ENCODE data around the gene NTN3.
A peak's percentile ranks its signal among the peaks of the same experiment; 100 is the strongest.
"Not testable (repeated sequence)": the region's sequence is repeated elsewhere in the genome, so short reads cannot be mapped to it uniquely, and the experiment has no call there.

The NTN3 gene

DNA sequence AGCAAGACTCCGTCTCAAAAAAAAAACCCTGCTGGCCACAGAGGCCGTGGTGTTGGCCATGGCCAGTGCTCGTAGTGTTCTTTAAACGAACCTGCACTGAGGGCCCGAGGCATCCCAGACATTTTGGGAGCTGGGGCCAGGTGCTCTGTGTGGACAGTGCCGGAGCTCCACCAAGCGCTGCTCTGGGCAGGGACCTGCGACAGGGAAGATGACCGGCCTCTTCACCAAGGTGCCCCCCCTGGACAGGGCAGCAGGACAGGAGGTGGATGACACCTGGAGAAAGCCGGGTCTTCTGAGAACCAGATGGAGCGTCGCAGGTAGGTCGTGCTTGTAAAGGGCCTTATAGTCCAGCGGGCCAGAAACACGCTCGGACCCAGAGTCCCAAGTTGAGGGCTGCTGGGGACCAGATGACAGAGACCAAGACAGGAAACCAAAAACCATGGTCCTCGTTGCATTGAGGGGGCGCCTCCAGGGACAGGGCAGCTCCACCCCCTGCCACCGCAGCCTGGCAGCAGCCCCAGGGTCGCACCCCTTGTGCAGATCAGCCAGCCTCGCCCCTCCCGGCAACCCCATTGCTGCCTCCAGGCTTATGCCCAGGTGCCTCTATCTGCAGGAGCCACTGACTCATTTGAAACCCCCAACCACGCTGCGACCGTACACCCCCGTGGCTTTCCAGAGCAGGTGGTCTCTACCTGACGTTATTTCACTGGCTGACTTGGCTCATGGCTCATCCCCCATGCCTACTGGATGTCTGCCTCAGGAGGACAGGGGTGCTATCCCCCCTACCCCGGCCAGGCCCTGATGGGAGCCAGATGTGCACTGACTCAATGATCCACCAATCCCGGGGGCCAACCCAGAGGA, 4.2 kb upstream of the NTN3 start:
- DNase-seq, result no peak

DNA sequence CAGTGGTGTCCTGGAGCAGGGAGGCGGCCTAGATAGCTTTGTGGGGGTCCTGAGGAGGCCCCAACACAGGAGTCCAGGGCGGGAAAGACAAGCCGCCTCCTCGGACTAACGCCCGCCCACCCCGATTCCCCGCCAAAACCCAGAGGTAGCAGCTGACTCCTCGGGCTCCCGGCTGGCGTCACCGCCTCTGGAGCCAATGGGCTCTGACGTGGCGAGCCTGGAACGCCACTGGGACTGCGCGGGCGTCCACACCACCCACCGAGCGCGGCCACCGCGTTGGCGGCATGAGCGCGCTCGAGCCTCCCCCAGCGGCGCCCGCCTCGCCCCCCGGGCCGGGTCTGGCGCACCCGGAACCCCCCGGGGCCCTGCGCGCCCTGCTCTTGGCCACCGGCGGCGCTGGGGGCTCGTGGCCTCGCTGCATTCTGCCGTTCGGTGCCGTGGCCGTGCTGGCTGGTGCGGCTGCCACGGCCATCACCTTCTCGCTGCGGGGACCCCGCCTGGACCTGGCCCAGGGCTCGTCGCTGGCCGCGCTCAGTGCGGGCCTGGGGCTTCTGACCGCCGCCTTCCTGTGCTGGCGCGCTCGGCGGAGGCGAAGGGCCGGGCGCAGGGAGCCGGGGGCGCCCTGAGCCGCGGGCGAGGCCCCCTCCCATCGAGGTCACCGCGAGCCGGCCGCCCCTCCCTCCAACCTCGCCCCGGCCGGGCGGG, 3.4 kb upstream of the NTN3 start:
- no peak for DNase-seq

DNA sequence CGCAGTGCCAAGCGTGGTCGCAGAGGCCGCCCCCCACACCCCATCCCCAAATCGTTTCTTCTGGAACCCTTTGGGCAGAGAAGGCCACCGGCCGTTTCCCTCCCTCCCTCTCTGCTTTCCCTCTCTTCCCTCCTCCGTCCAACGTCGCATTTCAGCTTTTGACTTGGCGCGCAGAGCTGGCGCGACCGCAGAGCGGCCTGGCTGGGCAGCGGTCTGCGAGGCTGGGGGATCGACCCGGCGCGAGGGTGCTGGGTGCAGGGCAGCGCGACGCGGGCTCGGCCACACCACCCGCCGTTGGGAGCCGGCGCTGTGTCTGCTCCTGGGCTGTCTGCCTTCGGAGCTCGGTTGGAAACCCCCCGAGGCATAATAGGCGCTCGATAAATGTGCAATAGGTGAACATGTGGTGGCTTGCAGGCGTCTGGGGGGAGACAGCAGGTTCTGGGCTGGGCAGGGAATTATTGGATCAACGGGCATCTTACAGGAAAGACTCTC, 2.8 kb upstream of the NTN3 start:
- DNase-seq, result no peak

DNA sequence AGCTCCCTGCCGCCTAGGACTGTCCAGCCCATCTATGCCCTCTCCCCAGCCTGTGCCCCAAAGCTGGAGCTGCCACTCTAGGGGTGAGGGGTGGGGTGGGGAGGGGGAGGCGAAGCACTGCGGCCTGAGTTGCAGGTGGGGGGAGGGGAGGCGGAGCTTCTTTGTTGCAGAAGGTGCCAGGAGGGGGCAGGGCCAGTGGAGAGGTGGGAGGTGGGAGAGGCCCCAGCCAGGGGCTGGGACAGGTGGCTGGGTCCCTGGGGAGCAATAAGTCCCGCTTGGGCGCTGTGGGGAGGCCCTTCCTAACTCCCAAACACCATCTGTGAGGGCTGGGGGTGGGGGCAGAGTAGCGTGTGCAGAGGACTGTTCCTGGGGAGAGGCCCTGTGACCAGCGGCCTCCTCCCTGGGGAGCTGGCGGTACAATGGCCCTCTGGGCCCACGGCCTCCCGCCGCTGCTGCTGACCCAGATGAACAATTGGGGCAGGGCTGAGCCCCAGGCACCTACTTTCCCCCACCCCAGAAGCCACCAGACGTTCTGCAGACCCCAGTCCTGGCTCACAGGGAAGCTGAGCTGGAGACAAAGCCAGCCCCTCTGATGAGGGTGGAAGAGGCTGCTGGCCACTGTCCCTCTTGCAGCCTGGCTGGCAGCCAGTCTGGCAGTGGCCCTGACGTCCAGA, 2.2 kb upstream of the NTN3 start:
- no peak for DNase-seq

DNA sequence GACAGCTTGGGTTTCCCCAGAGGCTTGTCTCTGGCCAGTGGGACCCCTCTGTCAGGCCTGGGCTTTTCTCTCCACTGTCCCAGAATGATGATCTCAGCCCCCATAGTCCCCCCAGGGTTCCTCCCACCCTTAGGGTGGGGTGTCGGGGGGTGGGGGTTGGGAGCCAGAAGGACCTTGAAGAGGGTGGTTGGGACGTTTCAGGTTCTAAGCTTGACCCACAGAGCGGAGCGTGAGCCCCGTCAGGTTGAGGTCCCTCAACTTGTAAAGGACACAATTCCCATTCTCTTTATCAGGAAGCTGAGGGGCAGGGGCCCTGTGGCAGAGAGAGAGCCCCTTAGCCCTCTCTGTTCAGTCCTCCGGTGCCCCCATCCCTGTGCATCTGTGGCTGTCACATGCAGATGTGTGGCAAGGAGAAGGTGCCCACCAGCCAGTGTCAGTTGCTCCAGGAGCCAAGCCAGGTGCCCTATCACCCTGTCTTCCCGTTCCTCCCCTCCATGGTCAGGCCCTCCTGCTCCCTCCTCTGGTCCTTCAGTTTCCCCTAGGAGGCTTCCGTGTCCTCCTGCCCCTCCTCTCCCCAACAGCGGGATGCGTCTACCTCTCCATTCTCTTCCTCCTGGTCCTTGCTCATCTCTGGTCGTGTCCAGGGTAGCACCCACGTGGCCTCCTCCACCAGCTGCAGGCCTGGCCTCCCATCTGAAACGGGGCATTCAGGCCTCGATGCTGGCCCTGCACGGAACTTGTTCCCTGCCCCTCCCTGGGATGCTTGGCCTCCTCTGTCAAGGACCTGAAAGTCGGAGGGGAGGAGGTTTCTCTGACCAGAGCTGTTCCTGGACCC, 1.5 kb upstream of the NTN3 start:
- no peak for DNase-seq

DNA sequence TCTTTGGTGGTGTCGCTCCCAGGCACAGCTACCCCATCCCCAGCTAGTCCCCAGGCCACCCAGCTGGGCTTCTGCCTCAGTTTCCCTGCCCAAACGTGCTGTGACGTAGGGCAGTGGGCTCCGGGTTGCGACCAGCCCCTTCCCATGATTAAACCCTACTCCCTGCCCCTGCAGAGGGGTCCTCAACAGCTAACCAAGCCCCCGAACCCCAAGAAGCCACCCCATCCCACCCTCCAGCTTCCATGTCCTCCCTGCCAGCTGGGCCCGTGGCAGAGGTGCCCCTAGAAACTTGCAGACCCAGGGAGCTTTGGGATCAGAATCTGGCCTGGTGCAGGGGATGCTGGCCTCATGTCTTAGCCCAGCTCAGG, 879 bp upstream of the NTN3 start:
- no peak for DNase-seq

DNA sequence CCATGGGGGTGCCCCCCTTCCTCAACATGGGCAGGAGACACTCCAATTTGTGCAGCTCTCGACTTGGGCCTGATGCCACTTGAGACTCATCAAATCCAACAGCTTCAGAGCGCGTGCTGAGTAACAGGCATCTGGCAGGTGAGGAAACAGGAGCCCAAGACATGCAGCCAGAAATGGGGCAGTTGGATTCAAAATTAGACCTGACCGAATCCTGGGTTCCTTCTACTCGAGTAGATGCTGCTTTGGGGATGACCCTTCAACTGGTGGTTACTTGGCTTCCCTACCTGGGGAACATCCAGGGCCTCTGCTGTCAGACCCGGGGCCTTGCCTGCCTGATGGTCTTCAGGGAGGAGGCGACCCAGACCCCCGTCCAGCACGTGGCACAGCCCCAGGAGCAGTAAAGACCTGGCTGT, 488 bp upstream of the NTN3 start:
- DNase-seq, result no peak

DNA sequence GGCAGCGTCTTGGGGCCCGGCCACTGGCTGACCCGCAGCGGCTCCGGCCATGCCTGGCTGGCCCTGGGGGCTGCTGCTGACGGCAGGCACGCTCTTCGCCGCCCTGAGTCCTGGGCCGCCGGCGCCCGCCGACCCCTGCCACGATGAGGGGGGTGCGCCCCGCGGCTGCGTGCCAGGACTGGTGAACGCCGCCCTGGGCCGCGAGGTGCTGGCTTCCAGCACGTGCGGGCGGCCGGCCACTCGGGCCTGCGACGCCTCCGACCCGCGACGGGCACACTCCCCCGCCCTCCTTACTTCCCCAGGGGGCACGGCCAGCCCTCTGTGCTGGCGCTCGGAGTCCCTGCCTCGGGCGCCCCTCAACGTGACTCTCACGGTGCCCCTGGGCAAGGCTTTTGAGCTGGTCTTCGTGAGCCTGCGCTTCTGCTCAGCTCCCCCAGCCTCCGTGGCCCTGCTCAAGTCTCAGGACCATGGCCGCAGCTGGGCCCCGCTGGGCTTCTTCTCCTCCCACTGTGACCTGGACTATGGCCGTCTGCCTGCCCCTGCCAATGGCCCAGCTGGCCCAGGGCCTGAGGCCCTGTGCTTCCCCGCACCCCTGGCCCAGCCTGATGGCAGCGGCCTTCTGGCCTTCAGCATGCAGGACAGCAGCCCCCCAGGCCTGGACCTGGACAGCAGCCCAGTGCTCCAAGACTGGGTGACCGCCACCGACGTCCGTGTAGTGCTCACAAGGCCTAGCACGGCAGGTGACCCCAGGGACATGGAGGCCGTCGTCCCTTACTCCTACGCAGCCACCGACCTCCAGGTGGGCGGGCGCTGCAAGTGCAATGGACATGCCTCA, 773 bp downstream of the NTN3 start:
- no peak for DNase-seq

DNA sequence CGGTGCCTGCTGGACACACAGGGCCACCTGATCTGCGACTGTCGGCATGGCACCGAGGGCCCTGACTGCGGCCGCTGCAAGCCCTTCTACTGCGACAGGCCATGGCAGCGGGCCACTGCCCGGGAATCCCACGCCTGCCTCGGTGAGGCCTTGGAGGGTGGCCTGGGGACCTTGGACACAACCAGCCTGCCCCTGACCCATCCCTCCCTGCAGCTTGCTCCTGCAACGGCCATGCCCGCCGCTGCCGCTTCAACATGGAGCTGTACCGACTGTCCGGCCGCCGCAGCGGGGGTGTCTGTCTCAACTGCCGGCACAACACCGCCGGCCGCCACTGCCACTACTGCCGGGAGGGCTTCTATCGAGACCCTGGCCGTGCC, 1.4 kb downstream of the NTN3 start:
- DNase-seq, result no peak

DNA sequence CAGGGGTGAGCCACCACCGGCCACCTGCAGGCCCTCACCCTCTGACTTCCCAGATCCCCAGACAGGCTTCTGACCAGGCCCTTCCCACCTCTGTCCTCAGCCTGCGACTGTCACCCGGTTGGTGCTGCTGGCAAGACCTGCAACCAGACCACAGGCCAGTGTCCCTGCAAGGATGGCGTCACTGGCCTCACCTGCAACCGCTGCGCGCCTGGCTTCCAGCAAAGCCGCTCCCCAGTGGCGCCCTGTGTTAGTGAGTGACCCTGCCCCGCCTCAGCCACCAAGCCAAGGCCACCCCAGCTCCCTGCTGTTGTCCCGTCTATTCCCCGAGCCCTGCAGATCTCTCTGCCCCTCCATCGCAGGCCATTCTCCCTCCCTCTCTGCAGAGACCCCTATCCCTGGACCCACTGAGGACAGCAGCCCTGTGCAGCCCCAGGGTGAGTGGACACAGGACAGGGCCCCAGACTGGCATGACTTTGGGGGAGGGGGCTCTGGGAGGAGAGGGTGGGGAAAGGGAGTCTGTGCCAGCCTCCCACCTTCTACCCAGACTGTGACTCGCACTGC, 1.9 kb downstream of the NTN3 start:
- no peak for DNase-seq

DNA sequence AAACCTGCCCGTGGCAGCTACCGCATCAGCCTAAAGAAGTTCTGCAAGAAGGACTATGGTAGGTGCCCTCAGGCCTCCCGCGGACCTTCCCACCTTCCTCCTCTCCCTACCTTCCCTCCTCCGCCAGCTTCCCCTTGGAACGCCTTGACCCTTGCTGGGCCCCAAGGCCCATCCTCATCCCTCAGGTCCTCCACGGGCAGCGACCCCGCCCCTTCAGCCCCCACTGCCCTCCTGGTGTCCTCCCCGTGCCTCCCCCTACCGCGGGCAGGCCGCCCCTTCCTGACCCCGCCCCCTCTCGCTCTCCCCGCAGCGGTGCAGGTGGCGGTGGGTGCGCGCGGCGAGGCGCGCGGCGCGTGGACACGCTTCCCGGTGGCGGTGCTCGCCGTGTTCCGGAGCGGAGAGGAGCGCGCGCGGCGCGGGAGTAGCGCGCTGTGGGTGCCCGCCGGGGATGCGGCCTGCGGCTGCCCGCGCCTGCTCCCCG, 2.4 kb downstream of the NTN3 start:
- DNase-seq, result no peak

DNA sequence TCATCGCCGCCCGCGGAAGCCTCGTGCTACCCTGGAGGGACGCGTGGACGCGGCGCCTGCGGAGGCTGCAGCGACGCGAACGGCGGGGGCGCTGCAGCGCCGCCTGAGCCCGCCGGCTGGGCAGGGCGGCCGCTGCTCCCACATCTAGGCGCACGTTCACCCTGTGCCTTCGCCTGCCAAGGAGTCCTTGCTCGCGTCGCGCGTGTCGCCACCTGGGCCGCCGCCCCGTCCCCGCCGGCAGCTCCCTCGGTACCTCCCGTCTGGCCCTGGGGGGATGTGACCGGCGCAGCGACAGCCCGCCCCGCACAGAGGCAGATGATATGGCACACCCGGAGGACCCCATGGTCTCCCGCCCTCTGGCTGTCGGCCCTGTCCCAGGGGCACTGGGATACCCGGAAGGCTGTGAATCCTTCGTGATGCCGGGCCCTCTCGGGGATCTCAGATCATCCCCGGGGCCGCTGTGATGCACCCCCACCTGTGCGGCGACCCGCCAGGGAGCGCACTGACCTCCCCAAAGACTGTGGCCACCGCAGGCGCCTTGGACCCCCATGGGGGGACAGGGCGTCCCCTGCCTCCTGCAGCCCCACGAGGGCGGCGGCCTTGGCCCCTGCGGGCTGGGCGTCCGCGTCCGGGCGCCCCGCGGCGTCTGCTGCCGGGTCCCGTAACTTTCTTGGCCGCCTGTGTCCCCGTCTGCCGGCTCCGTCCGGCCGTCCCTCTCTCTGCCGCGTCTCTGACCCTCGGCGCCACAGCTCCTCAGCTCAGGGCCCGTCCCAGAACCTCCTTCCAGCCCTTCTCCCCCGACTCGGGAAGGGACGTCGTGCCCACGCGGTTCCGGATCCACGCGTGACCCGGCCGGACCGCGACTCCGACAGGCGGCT, 3.1 kb downstream of the NTN3 start:
- DNase-seq, result peak; percentile 76

DNA sequence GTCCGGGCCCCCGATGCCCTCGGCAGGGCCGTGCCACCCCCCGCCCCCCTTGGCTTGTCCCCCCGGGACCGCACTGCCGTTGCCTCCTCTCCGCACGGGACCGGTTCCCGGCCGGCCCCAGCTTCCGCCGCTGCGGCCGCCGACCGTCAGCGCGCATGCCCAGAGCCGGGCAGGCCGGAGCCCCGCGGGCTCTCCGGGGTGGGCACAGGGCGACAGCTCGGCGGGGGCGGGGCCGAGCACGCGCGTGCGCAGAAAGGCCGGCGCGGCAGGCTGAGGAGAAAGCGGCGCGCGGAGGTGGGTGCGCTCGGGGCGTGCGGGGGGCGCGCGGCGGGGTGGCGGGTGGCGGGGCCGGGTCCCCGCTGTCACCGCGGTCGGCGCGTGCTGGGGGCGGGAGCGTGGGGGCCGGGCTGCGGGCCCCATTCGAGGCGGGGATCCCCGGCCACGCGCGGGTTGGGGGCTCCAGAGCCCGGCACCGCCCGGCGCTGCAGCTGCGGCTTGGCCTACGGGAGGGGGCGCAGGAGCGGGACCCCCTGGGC, 3.8 kb downstream of the NTN3 start, which contains the start of gene TBC1D24:
Gene TBC1D24 (plus strand): TSS at position 251 of the 536 bp plus-strand sequence. CDS start 21,022 bp downstream, outside the sequence.
- peak; percentile 79 for DNase-seq

DNA sequence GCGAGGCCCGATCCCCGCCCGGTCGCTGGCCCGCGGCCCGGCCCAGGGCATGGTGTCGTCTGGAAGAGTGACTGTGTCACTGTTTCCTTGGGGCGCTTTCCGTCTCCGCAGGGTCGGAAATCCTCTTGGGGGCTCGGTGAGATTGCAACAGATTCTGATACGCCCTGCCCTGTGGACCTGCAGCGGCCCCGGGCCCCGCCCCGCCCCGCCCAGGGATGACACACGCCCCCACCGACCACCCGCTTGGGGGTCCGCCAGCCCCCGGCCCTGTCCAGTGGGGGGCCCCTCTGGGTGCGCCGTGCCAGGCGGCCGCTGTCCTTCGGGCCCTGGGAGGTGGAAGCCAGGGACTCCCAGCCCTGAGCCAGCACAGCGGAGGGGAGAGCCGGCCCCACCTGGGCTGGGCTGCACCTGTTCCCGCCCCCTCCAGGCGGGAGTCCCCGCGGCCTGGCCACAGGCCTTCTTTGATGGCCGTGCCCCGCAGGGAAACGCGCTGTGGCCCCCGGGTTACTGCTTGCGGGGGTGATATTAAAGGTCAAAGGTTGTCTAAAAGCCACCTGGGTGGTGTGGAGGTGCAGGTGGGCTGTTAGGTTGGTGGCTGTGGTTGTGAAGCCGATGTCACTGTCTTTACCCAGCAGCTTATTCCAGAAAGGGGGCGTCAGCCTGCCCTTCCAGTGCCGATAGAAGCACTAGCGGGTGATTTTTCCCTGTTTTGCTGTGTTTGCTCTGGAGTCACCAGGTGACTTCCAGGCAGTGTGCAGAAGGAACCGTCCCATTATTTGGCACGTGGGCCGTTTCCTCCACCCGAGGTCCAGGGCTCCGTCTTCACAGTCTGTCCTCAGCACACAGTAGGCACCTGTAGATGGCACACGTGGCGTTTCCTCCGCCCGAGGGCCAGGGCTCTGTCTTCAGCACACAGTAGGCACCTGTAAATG, 4.6 kb downstream of the NTN3 start:
- DNase-seq, result peak; percentile 63

DNA sequence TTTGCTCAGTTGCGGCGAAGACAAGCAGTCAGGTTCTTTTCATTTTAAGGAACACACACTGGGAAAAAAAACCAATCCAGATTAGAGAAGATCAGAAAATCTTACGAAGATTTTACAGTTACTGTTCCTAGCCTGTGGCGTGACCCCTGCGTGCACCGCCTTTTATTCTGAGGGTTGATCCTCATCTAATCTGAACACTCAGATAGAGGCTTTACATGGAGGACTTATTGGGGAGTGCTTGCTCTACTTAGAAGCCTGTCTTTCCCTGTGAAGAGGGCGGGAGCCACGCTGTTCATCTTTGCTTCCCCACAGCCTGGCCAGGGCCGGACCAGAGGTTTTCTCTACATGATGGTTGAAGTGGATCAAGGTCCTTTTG, 5.2 kb downstream of the NTN3 start:
- no peak for DNase-seq

DNA sequence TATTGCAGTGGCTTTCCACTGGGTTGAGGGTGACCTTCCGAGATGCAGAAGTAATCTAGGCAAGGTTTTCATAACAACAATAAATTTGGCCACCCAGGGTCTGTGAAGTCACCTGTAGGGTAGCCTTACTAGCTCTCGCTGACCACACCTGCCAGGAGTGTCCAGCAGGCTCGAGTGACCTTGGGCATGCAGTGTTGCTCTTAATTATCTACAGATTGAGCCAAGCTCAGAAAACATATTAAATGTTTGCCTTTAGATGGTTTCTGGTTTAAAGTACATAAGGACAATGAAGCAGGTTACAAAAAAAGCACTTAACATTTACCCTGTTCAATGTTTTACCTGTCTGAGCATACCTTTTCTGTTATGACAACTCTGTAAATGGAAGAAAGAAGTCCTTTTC, 5.6 kb downstream of the NTN3 start:
- no peak for DNase-seq

DNA sequence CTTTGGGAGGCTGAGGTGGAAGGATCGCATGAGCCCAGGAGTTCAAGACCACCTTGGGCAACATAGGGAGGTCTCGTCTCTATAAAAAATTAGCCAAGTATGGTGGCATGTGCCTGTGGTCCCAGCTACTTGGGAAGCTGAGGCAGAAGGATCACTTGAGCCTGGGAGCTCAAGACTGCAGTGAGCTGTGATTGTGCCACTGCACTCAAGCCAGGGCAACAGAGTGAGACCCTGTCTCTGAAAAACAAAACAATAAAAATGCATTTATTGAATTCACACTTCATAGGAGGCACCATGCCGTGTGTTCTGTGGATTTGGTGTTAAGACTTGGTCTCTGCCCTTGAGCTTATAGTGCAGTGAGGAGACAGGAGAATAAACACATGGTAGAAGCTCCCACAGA, 6.2 kb downstream of the NTN3 start:
- DNase-seq, result no peak

DNA sequence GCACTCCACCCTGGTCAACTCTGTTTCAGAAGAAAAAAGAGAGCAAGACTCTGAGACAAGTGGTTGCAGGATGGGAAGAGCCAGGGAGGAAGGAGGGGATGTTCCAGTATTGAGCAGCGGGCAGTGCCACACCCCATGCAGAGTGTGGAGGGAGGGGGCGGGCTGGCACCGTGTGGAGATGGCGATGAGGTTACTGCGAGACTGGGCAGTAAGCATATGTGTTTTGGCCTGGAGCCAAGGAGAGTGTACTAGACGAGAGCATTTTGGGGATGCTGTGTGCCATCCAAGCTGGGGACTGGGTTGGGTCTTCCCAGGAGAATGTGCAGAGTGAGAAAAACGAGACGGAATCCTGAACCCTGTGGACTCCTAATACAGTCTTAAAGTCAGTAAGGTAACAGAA, 7.2 kb downstream of the NTN3 start:
- DNase-seq, result no peak

DNA sequence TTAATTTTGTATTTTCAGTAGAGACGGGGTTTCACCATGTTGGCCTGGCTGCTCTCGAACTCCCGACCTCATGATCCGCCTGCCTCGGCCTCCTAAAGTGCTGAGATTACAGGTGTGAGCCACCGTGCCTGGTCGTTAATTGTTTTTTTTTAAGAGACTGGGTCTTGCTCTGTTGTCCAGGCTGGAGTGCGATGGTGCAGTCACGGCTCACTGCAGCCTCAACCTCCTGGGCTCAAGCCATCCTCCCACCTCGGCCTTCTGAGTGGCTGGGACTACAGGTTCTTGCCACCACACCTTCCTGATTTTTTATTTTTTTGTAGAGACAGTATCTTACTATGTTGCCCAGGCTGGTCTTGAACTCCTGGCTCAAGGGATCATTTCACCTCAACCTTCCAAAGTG, 8.9 kb downstream of the NTN3 start:
- not testable (repeated sequence) for DNase-seq

Data from activated T-cell treated with anti-CD3 and anti-CD28 coated beads, Interleukin-2, amount 50 U/mL, for 1 hour (primary cell).